HEK293T (cell line): ENCODE data around the gene MAPK8IP3.

Experiments
- BHLHE40 ChIP-seq: fragments of 450-650 bp; IDR thresholded peaks from 2 replicates; pipeline ENCODE4 v1.6.1; 2016; ENCODE audit warnings: mild to moderate bottlenecking, moderate library complexity, borderline replicate concordance
- HDGF ChIP-seq: fragments of 450-650 bp; IDR thresholded peaks from 2 replicates; pipeline ENCODE4 v1.6.1; 2017; ENCODE audit warnings: antibody characterized with exemption, borderline replicate concordance
- SP1 ChIP-seq: fragments of 450-650 bp; IDR thresholded peaks from 2 replicates; pipeline ENCODE4 v1.6.1; 2017
- SUZ12 ChIP-seq: fragments of 450-650 bp; IDR thresholded peaks from 2 replicates; pipeline ENCODE4 v1.6.1; 2016; ENCODE audit warnings: mild to moderate bottlenecking

- no peak for TF ChIP-seq SP1
- TF ChIP-seq HDGF = no peak
- no peak for TF ChIP-seq SUZ12
- TF ChIP-seq BHLHE40 = no peak
These were observed 21.9 kb downstream of the MAPK8IP3 start for GRCh38 chr16:1727651-1728624.
